Astrocyte of the spinal cord (primary cell): Measurements from ENCODE around the gene ERBB3.

Source experiments
- DNase-seq: peaks from one replicate; pipeline ENCODE4 v3.0.0; 2011; ENCODE audit warnings: low read depth, low spot score
- H3K4me3 ChIP-seq: 2 replicates; pipeline ENCODE4 v1.5.1; 2011; ENCODE audit warnings: low read depth, mild to moderate bottlenecking, low read length, moderate library complexity
- CTCF ChIP-seq: IDR thresholded peaks from 2 replicates; pipeline ENCODE4 v1.5.1; 2012; ENCODE audit warnings: low read depth, mild to moderate bottlenecking, low read length, inconsistent platforms
- in situ Hi-C: cut with HindIII; loops from 2 replicates; pipeline ENCODE4 v1.10.0; 2017; ENCODE audit warnings: low sequenced_read_pairs

Gene ERBB3

DNA sequence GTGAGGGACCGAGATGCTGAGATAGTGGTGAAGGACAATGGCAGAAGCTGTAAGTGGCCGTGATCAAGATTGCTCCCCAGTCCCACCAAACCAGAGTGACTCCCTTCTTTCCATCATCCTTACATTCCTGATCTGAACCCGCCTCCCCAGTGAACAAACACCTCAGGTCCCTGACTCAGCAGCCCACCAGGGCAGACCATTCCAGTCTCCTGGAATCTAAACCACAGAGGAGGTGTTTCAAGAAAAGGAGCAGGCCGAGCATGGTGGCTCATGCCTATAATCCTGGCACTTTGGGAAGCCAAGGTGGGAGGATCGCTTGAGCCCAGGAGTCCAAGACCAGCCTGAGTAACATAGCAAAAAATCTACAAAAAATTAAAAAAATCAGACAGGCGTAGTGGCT, 6.6 kb downstream of the ERBB3 start:
- in situ Hi-C loops = no loop called here

GRCh38 chr12:56087220-56087619, 7.3 kb downstream of the ERBB3 start:
- no peak for DNase-seq
- in situ Hi-C loops = no loop called here
- H3K4me3 ChIP-seq = no peak overlapping the region
- no peak for TF ChIP-seq CTCF

More for the DNA sequence above, 6.6 kb downstream of the ERBB3 start:
- no peak overlapping the region for H3K4me3 ChIP-seq
- no peak for TF ChIP-seq CTCF
- no peak for DNase-seq

GRCh38 chr12:56097738-56098137, 17.8 kb downstream of the ERBB3 start:
- in situ Hi-C loops = no loop called here
- no peak overlapping the region for H3K4me3 ChIP-seq
- no peak for DNase-seq
- TF ChIP-seq CTCF = no peak

DNA sequence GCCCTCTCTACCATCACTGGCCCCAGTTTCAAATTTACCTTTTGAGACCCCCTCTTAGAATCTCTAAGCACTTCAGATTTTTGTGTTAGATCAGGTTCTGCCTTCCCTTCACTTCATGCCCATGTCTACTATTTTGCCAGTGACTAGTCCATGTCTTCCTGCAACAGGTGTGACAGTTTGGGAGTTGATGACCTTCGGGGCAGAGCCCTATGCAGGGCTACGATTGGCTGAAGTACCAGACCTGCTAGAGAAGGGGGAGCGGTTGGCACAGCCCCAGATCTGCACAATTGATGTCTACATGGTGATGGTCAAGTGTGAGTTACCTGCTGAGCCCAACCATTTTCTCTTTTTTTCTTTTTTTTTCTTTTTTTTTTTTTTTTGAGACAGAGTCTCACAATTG, 18.6 kb downstream of the ERBB3 start:
- DNase-seq = no peak
- no peak for TF ChIP-seq CTCF
- in situ Hi-C loops = no loop called here
- no peak overlapping the region for H3K4me3 ChIP-seq

DNA sequence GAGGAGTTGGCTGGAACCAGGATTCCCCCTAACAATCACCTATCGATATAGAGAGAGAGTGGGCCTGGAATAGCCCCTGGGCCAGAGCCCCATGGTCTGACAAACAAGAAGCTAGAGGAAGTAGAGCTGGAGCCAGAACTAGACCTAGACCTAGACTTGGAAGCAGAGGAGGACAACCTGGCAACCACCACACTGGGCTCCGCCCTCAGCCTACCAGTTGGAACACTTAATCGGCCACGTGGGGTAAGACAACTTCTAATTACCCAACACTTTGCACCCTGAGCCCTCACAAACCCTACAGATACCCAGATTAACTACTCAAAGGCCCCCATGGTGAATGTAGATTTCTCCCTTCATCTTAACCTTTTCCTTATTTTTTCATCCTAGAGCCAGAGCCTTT, 19.8 kb downstream of the ERBB3 start:
- DNase-seq = no peak
- in situ Hi-C loops = no loop called here
- no peak for TF ChIP-seq CTCF

DNA sequence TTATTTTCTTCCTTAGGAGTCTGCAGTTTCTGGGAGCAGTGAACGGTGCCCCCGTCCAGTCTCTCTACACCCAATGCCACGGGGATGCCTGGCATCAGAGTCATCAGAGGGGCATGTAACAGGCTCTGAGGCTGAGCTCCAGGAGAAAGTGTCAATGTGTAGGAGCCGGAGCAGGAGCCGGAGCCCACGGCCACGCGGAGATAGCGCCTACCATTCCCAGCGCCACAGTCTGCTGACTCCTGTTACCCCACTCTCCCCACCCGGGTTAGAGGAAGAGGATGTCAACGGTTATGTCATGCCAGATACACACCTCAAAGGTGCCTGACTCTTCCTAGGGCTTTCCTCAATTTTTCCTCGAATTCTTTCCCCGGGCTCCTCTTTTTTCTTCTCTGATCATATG, 21.1 kb downstream of the ERBB3 start:
- no peak overlapping the region for H3K4me3 ChIP-seq
- no peak for DNase-seq
- in situ Hi-C loops = no loop called here
- TF ChIP-seq CTCF = no peak

More for the DNA sequence above, 19.8 kb downstream of the ERBB3 start:
- no peak overlapping the region for H3K4me3 ChIP-seq

GRCh38 chr12:56102683-56103065, 22.7 kb downstream of the ERBB3 start:
- TF ChIP-seq CTCF = no peak
- in situ Hi-C loops = no loop called here
- no peak overlapping the region for H3K4me3 ChIP-seq

More at GRCh38 chr12:56102683-56103065, 22.7 kb downstream of the ERBB3 start:
- no peak for DNase-seq
